ENCODE data around the gene SSTR3. TPM values are rescaled to one million over a fixed set of nuclear protein-coding genes. Genes with fewer than 3 reads are reported as not detected.
"Not testable (repeated sequence)": the region's sequence is repeated elsewhere in the genome, so short reads cannot be mapped to it uniquely, and the experiment has no call there.

Gene SSTR3
- total RNA-seq, 2 experiments from 2014 or later, result 14.8 to 15.6 TPM

- Mint-ChIP-seq H3K4me3 (no peak overlapping the region), H3K9me3 (ENCODE audit: low read depth) (no peaks in the 10 kb centered on the region), H3K4me1 (peaks cover 12% of the 10 kb centered on the region), H3K27me3 (no peaks in the 10 kb centered on the region), H3K27ac (no peak overlapping the region), H3K36me3 (ENCODE audit: low read depth) (no peaks in the 10 kb centered on the region)
- ChIA-PET POLR2A (no interaction called here), CTCF (interaction anchor here (0.9 to 1.1 kb wide), 2 partner anchors 22 to 173 kb away, joined by 4 read pairs; no protein-coding TSS in a partner anchor)
- ATAC-seq, result no peak
- DNase-seq, result no peak
- intact Hi-C loops (cut with DNase I, micrococcal nuclease), result no loop called here
These were observed 34.5 kb downstream of the SSTR3 start for GRCh38 chr22:37177755-37178154.

- Mint-ChIP-seq H3K9me3 (ENCODE audit: low read depth) (no peaks in the 10 kb centered on the region), H3K4me1 (peaks cover 12% of the 10 kb centered on the region), H3K36me3 (ENCODE audit: low read depth) (no peaks in the 10 kb centered on the region), H3K27me3 (no peaks in the 10 kb centered on the region), H3K4me3 (no peak overlapping the region), H3K27ac (no peak overlapping the region)
- CTCF ChIA-PET, result interaction anchor here (1.0 to 1.1 kb wide), 2 partner anchors 15 to 22 kb away, joined by 3 to 4 read pairs; no protein-coding TSS in a partner anchor
- ATAC-seq, result no peak
- intact Hi-C loops (cut with DNase I, micrococcal nuclease), result no loop called here
- POLR2A ChIA-PET, result no interaction called here
- no peak for DNase-seq
These were observed 35.1 kb downstream of the SSTR3 start for GRCh38 chr22:37177221-37177620.

- H3K9me3 Mint-ChIP-seq (ENCODE audit: low read depth), result no peaks in the 10 kb centered on the region
- DNase-seq (peak; percentile 17), ATAC-seq (peak; percentile 78)
- H3K27me3 Mint-ChIP-seq, result no peaks in the 10 kb centered on the region
- intact Hi-C loops (cut with DNase I, micrococcal nuclease), result no loop called here
- no peak overlapping the region for H3K27ac Mint-ChIP-seq
- H3K4me1 Mint-ChIP-seq, result peaks cover 12% of the 10 kb centered on the region
- H3K36me3 Mint-ChIP-seq (ENCODE audit: low read depth), result no peaks in the 10 kb centered on the region
- POLR2A ChIA-PET, result no interaction called here
- CTCF ChIA-PET, result interaction anchor here (0.5 to 1.0 kb wide), 3 partner anchors 14 to 131 kb away, joined by 3 read pairs; no protein-coding TSS in a partner anchor
- H3K4me3 Mint-ChIP-seq, result no peak overlapping the region
These were observed 35.7 kb downstream of the SSTR3 start for GRCh38 chr22:37176464-37177061.

DNA sequence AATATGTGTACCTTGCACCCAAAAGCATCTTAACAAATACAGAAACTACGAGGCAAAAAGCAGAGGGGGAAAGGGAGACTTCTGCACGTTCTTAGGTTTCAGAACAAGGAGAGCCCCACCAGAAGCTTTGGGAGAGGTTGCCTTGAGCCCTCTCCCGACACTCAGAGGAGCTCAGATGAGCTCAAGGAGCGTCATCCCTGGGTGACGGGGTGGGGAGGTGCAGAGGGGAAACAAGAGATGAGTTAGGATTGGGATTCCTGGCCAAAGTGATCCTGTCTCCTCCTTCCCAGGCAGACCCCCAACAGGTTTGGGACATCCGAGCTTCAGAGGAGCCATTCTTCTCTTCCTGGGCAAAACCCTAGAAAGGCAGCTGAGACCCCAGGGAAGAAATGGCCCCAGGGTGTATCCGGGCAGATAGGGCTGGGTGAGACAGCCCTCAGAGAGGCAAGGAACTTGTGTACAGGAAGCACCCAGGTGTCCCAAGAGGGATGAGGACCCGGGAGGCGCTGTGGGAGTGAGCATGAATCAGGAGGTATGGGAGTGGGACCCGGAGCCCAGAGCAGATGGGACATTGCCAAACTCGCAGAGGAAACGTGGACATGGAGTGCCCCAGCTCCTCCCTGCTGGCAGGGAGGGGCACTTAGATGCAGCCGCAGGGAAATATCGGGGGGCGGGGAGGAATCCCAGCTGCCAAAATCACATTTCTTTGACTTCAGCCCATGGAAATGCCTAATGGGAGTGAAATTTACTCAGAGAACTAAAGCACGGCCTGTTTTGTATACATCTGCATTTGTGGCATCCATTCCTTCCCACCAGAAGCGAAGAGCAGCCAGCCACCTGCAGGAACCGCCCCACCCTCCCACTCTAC, 36.6 kb downstream of the SSTR3 start:
- H3K36me3 Mint-ChIP-seq (ENCODE audit: low read depth), result no peaks in the 10 kb centered on the region
- ATAC-seq (no peak), DNase-seq (no peak)
- ChIA-PET CTCF (interaction anchor here (0.5 to 1.0 kb wide), 4 partner anchors 15 to 284 kb away, joined by 3 to 4 read pairs (median 3); no protein-coding TSS in a partner anchor), POLR2A (interaction anchor here (0.6 kb wide), 1 partner anchor 54 kb away, joined by 3 read pairs; no protein-coding TSS in a partner anchor)
- no peaks in the 10 kb centered on the region for H3K27me3 Mint-ChIP-seq
- H3K4me3 Mint-ChIP-seq, result no peak overlapping the region
- peaks cover 12% of the 10 kb centered on the region for H3K4me1 Mint-ChIP-seq
- H3K27ac Mint-ChIP-seq, result no peak overlapping the region
- intact Hi-C loops (cut with DNase I, micrococcal nuclease), result no loop called here
- H3K9me3 Mint-ChIP-seq (ENCODE audit: low read depth), result no peaks in the 10 kb centered on the region

- intact Hi-C loops (cut with DNase I, micrococcal nuclease), result no loop called here
- Mint-ChIP-seq H3K4me1 (peaks cover 15% of the 10 kb centered on the region), H3K4me3 (no peak overlapping the region), H3K27me3 (no peaks in the 10 kb centered on the region), H3K36me3 (ENCODE audit: low read depth) (no peaks in the 10 kb centered on the region), H3K27ac (no peak overlapping the region), H3K9me3 (ENCODE audit: low read depth) (no peaks in the 10 kb centered on the region)
- ChIA-PET POLR2A (no interaction called here), CTCF (interaction anchor here (0.6 to 0.7 kb wide), 2 partner anchors 38 to 211 kb away, joined by 3 to 4 read pairs; no protein-coding TSS in a partner anchor)
- no peak for ATAC-seq
- no peak for DNase-seq
These were observed 37.3 kb downstream of the SSTR3 start for GRCh38 chr22:37174964-37175363.

GRCh38 chr22:37173709-37174108, 38.6 kb downstream of the SSTR3 start:
- Mint-ChIP-seq H3K36me3 (ENCODE audit: low read depth) (no peaks in the 10 kb centered on the region), H3K27me3 (no peaks in the 10 kb centered on the region), H3K4me3 (no peak overlapping the region), H3K9me3 (ENCODE audit: low read depth) (no peaks in the 10 kb centered on the region), H3K4me1 (peaks cover 19% of the 10 kb centered on the region), H3K27ac (no peak overlapping the region)
- intact Hi-C loops (cut with DNase I, micrococcal nuclease), result no loop called here
- ATAC-seq (no peak), DNase-seq (no peak)
- POLR2A ChIA-PET, result no interaction called here
- CTCF ChIA-PET, result interaction anchor here (0.7 to 1.6 kb wide), 6 partner anchors 12 to 69 kb away, joined by 3 to 4 read pairs (median 3); no protein-coding TSS in a partner anchor

GRCh38 chr22:37172266-37173245, 39.7 kb downstream of the SSTR3 start:
- no peaks in the 10 kb centered on the region for H3K36me3 Mint-ChIP-seq (ENCODE audit: low read depth)
- H3K4me1 Mint-ChIP-seq, result peaks cover 26% of the 10 kb centered on the region
- H3K27ac Mint-ChIP-seq, result no peak overlapping the region
- intact Hi-C loops (cut with DNase I, micrococcal nuclease), result no loop called here
- no peak overlapping the region for H3K4me3 Mint-ChIP-seq
- ATAC-seq, result no peak
- POLR2A ChIA-PET, result no interaction called here
- no peaks in the 10 kb centered on the region for H3K9me3 Mint-ChIP-seq (ENCODE audit: low read depth)
- H3K27me3 Mint-ChIP-seq, result no peaks in the 10 kb centered on the region
- DNase-seq, result peak; percentile 1
- CTCF ChIA-PET, result interaction anchor here (0.6 to 1.8 kb wide), 8 partner anchors 9 to 145 kb away, joined by 3 to 6 read pairs (median 3); no protein-coding TSS in a partner anchor

DNA sequence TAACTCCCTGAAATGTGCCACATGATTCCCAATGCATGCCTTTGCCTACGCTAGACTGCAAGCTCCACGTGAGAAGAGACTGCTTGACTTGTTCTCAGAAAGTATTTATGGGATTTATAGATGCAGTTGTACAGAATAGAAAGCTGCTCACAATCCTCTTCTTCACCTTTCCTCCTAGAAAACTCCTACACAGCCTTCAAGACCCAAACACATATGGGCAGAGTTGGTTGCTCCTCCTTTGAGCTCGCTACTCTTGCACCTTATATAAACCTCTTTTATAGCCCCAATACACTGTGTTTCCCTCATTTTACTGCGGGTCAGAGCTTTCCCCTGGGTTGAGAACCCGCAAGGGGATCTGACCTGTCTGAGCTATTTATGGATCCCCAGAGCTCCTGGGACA, 40.6 kb downstream of the SSTR3 start:
- H3K4me3 Mint-ChIP-seq, result no peak overlapping the region
- DNase-seq, result no peak
- intact Hi-C loops (cut with DNase I, micrococcal nuclease), result no loop called here
- ChIA-PET POLR2A (no interaction called here), CTCF (interaction anchor here (1.0 to 1.8 kb wide), 4 partner anchors 8 to 26 kb away, joined by 3 to 6 read pairs (median 4); no protein-coding TSS in a partner anchor)
- H3K27me3 Mint-ChIP-seq, result no peaks in the 10 kb centered on the region
- H3K36me3 Mint-ChIP-seq (ENCODE audit: low read depth), result no peaks in the 10 kb centered on the region
- no peak overlapping the region for H3K27ac Mint-ChIP-seq
- no peak for ATAC-seq
- H3K9me3 Mint-ChIP-seq (ENCODE audit: low read depth), result no peaks in the 10 kb centered on the region
- peaks cover 28% of the 10 kb centered on the region for H3K4me1 Mint-ChIP-seq

DNA sequence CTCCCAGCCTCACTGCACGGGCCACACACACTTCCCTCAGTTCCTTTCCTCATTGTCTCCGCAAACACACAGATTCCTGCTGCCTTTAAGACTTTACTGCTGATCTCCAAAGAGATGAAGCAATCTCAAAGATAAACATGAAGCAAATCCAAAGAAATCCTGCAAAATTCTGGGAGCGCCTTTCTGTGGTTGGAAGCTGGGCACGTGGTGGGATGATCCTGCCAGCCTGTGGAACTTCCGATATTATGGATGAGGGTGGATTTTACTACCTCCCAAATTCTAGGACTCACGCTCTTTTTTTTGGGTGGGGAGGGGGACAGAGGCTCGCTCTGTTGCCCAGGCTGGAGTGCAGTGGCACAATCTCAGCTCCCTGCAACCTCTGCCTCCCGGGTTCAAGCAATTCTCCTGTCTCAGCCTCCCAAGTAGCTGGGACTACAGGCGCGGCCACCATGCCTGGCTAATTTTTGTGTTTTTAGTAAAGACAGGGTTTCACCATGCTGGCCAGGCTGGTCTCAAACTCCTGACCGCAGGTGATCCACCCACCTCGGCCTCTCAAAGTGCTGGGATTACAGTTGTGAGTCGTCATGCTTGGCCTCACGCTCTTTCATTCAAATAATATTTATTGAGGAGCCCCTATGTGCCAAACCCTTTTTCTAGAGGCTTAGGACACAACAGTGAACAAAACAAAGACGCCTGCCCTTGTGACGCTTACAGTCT, 41.4 kb downstream of the SSTR3 start:
- DNase-seq; H3K27me3 Mint-ChIP-seq; H3K4me3 Mint-ChIP-seq; H3K27ac Mint-ChIP-seq; ATAC-seq; POLR2A ChIA-PET; H3K36me3 Mint-ChIP-seq (ENCODE audit: low read depth); intact Hi-C loops (cut with DNase I, micrococcal nuclease); H3K9me3 Mint-ChIP-seq (ENCODE audit: low read depth): not testable (repeated sequence)
- CTCF ChIA-PET, result interaction anchor here (0.6 to 1.5 kb wide), 7 partner anchors 21 to 627 kb away, joined by 3 to 4 read pairs (median 3); partner anchors contain the start of gene IL2RB
- H3K4me1 Mint-ChIP-seq, result peaks cover 30% of the 10 kb centered on the region

- CTCF ChIA-PET, result interaction anchor here (0.6 to 1.5 kb wide), 7 partner anchors 21 to 626 kb away, joined by 3 to 4 read pairs (median 3); partner anchors contain the start of gene IL2RB
- Mint-ChIP-seq H3K4me3 (no peak overlapping the region), H3K36me3 (ENCODE audit: low read depth) (no peaks in the 10 kb centered on the region), H3K9me3 (ENCODE audit: low read depth) (no peaks in the 10 kb centered on the region), H3K27ac (no peak overlapping the region), H3K4me1 (peaks cover 37% of the 10 kb centered on the region), H3K27me3 (no peaks in the 10 kb centered on the region)
- no peak for ATAC-seq
- DNase-seq, result peak; percentile 25
- POLR2A ChIA-PET, result no interaction called here
- intact Hi-C loops (cut with DNase I, micrococcal nuclease), result no loop called here
These were observed 42.2 kb downstream of the SSTR3 start for GRCh38 chr22:37169947-37170688.

Measured in activated CD4-positive, alpha-beta T cell treated with anti-CD3 and anti-CD28 coated beads for 36 hours (primary cell).